HG02943 (cell line): ENCODE data around the gene WWOX.

Source experiments
- ATAC-seq: cut with Tn5 transposase; IDR thresholded peaks from one replicate; pipeline ENCODE4 v1.9.1; 2021; ENCODE audit warnings: mild to moderate bottlenecking, low read depth, moderate library complexity; ENCODE audit not compliant: unreplicated experiment

Gene WWOX

GRCh38 chr16:78837706-78838105 lies 738.3 kb downstream of the WWOX start:
- no peak for ATAC-seq

GRCh38 chr16:78838276-78838675 lies 738.8 kb downstream of the WWOX start:
- no peak for ATAC-seq

GRCh38 chr16:78842950-78843349 lies 743.5 kb downstream of the WWOX start:
- ATAC-seq, result no peak

- ATAC-seq, result no peak
Observed at GRCh38 chr16:78843978-78844377, 744.5 kb downstream of the WWOX start.

- no peak for ATAC-seq
Observed at GRCh38 chr16:78844682-78845081, 745.2 kb downstream of the WWOX start.

- ATAC-seq, result no peak
Observed at GRCh38 chr16:78851266-78851665, 751.8 kb downstream of the WWOX start.

GRCh38 chr16:78852081-78852635 lies 752.7 kb downstream of the WWOX start:
- no peak for ATAC-seq

GRCh38 chr16:78862022-78862421 lies 762.6 kb downstream of the WWOX start:
- no peak for ATAC-seq

GRCh38 chr16:78866521-78866920 lies 767.1 kb downstream of the WWOX start:
- ATAC-seq, result no peak

GRCh38 chr16:78869492-78869891 lies 770.0 kb downstream of the WWOX start:
- no peak for ATAC-seq

GRCh38 chr16:78871241-78871640 lies 771.8 kb downstream of the WWOX start:
- ATAC-seq, result no peak

- ATAC-seq, result no peak
Observed at GRCh38 chr16:78876671-78877070, 777.2 kb downstream of the WWOX start.

- no peak for ATAC-seq
Observed at GRCh38 chr16:78877114-78877655, 777.7 kb downstream of the WWOX start.

- no peak for ATAC-seq
Observed at GRCh38 chr16:78878570-78878969, 779.1 kb downstream of the WWOX start.

- ATAC-seq, result no peak
Observed at GRCh38 chr16:78879011-78879410, 779.6 kb downstream of the WWOX start.

GRCh38 chr16:78882150-78882549 lies 782.7 kb downstream of the WWOX start:
- ATAC-seq, result no peak

GRCh38 chr16:78882751-78883150 lies 783.3 kb downstream of the WWOX start:
- ATAC-seq, result no peak

GRCh38 chr16:78884204-78884603 lies 784.8 kb downstream of the WWOX start:
- ATAC-seq, result no peak

- ATAC-seq, result no peak
Observed at GRCh38 chr16:78889346-78889745, 789.9 kb downstream of the WWOX start.

- no peak for ATAC-seq
Observed at GRCh38 chr16:78890373-78890895, 791.0 kb downstream of the WWOX start.

- ATAC-seq, result no peak
Observed at GRCh38 chr16:78892951-78893733, 793.7 kb downstream of the WWOX start.

- ATAC-seq, result no peak
Observed at GRCh38 chr16:78894886-78895285, 795.4 kb downstream of the WWOX start.
